Left lung (tissue), 14 donors: Measurements from ENCODE around the gene ZNF329. TPM values are rescaled to one million over a fixed set of nuclear protein-coding genes. Genes with fewer than 3 reads are reported as not detected.

Experiments
- ATAC-seq: fragments of 200-7000 bp; cut with Tn5 transposase; one replicate; pipeline ENCODE4 v1.9.1; 2020; ENCODE audit warnings: moderate library complexity
- DNase-seq, 4 donors: peaks; one replicate each; pipeline ENCODE4 v3.0.0-alpha.2; 2013 to 2020
- H3K27ac ChIP-seq, 2 donors: fragments of 200-600 bp; sonication (generic) in 1 of 2; one replicate each; pipeline versions ENCODE4 v1.5.0 to v1.8.0; 2020 to 2021
- H3K27me3 ChIP-seq, 2 donors: fragments of 200-600 bp; sonication (generic) in 1 of 2; one replicate each; pipeline versions ENCODE4 v1.5.0 to v1.8.0; 2020 to 2021
- H3K36me3 ChIP-seq, 2 donors: fragments of 200-600 bp; sonication (generic) in 1 of 2; one replicate each; pipeline versions ENCODE4 v1.5.0 to v1.8.0; 2020 to 2021
- H3K4me1 ChIP-seq, 2 donors: fragments of 200-600 bp; one replicate each; pipeline ENCODE4 v1.8.0; 2021
- H3K4me3 ChIP-seq, 2 donors: fragments of 200-600 bp; sonication (generic) in 1 of 2; one replicate each; pipeline versions ENCODE4 v1.5.0 to v1.8.0; 2020 to 2021; ENCODE audit warnings: mild to moderate bottlenecking in 1 of 2
- H3K9me3 ChIP-seq, 2 donors: fragments of 200-600 bp; sonication (generic) in 1 of 2; one replicate each; pipeline versions ENCODE4 v1.5.0 to v1.8.0; 2020 to 2021
- intact Hi-C, 2 donors: fragments of 100-400 bp; cut with DNase I; formaldehyde crosslinking; loops; one replicate each; pipeline versions ENCODE4 v1.11.2 to v1.14.2; 2022
- long read RNA-seq, 12 donors: library from polyadenylated mRNA in 2 of 12; unstranded in 2 of 12; transcript quantifications; one replicate each; pipeline ENCODE4 v2.0.0 and lab custom pipeline, GENCODE V29; 2019 to 2026
- polyA plus RNA-seq, 6 donors: library from polyadenylated mRNA; unstranded; fragments of 120-200 nt; gene quantifications; one replicate each; pipeline ENCODE4 v1.2.1, GENCODE V29; 2013; ENCODE audit not compliant: insufficient read length in 6 of 6
- total RNA-seq, 2 donors: library from RNA; stranded (reverse); fragmentation: NEBNext Ultra II Directional; extraction: Animal tissue kit (Norgen Biotek cat#: 25700); gene quantifications; one replicate each; pipeline ENCODE4 v1.2.1, GENCODE V29; 2021
- TF ChIP-seq, protein P1 (sequence below), 2 donors: fragments of 200-600 bp; sonication (generic) in 1 of 2; IDR thresholded peaks; one replicate each; pipeline versions ENCODE4 v1.5.0 to v1.8.0; 2021; ENCODE audit warnings: antibody characterized with exemption in 2 of 2
- donor health status: DM: no; HTN: yes; CAD: no.
- donor health status: DM: no; HTN: no; CAD: no.

Gene ZNF329
- total RNA-seq (10 to 100 TPM in 1 of 2 donors, 1 to 10 TPM in 1; 7.9 to 11.7 TPM), polyA plus RNA-seq (10 to 100 TPM; 19.6 to 22.9 (median 21.0) TPM)
- long read RNA-seq, donor 1, partial matches to known transcripts, result 0 of 3 reads
- long read RNA-seq, donor 1, other reads (novel, unspliced or antisense), result 0 of 3 reads
- long read RNA-seq, donor 2, partial matches to known transcripts, result 0 of 1 reads
- long read RNA-seq, donor 2, other reads (novel, unspliced or antisense), result 0 of 1 reads
- long read RNA-seq, donor 3, partial matches to known transcripts, result 0 of 2 reads
- long read RNA-seq, donor 3, other reads (novel, unspliced or antisense), result 0 of 2 reads
- long read RNA-seq, donor 4, partial matches to known transcripts, result 0 of 5 reads
- long read RNA-seq, donor 4, other reads (novel, unspliced or antisense), result 5 of 5 reads
- long read RNA-seq, donor 5, partial matches to known transcripts, result 0 of 1 reads
- long read RNA-seq, donor 5, other reads (novel, unspliced or antisense), result 0 of 1 reads
- long read RNA-seq, donor 6, partial matches to known transcripts, result 0 of 1 reads
- long read RNA-seq, donor 6, other reads (novel, unspliced or antisense), result 0 of 1 reads
- long read RNA-seq, donor 7, partial matches to known transcripts, result 0 of 2 reads
- long read RNA-seq, donor 7, other reads (novel, unspliced or antisense), result 0 of 2 reads
- long read RNA-seq, donor 8, partial matches to known transcripts, result 0 of 1 reads
- long read RNA-seq, donor 8, other reads (novel, unspliced or antisense), result 0 of 1 reads
- long read RNA-seq, donor 9, result 0 reads
- long read RNA-seq, donor 10, partial matches to known transcripts, result 0 of 2 reads
- long read RNA-seq, donor 10, other reads (novel, unspliced or antisense), result 2 of 2 reads
- long read RNA-seq, donor 11, result 0 reads
- long read RNA-seq, donor 12, partial matches to known transcripts, result 0 of 1 reads
- long read RNA-seq, donor 12, other reads (novel, unspliced or antisense), result 0 of 1 reads

- peak; percentile 66 for ATAC-seq
- peaks cover 7 to 23% of the 10 kb centered on the region in 2 donors for H3K4me1 ChIP-seq
- H3K27me3 ChIP-seq, result no peaks in the 10 kb centered on the region
- H3K36me3 ChIP-seq, result peaks cover 0 to 9% of the 10 kb centered on the region in 2 donors
- peak within 1 kb of the TSS; percentile 56 to 84 for H3K4me3 ChIP-seq
- intact Hi-C loops, result loop anchor here (10.0 kb wide), 1 partner anchor 126 kb away; no protein-coding TSS in a partner anchor
- peak; percentile 80 to 97 (median 91) for DNase-seq
- TF ChIP-seq, protein P1, sequence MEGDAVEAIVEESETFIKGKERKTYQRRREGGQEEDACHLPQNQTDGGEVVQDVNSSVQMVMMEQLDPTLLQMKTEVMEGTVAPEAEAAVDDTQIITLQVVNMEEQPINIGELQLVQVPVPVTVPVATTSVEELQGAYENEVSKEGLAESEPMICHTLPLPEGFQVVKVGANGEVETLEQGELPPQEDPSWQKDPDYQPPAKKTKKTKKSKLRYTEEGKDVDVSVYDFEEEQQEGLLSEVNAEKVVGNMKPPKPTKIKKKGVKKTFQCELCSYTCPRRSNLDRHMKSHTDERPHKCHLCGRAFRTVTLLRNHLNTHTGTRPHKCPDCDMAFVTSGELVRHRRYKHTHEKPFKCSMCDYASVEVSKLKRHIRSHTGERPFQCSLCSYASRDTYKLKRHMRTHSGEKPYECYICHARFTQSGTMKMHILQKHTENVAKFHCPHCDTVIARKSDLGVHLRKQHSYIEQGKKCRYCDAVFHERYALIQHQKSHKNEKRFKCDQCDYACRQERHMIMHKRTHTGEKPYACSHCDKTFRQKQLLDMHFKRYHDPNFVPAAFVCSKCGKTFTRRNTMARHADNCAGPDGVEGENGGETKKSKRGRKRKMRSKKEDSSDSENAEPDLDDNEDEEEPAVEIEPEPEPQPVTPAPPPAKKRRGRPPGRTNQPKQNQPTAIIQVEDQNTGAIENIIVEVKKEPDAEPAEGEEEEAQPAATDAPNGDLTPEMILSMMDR (IDR thresholded peaks at IDR 0.05), result no peak
- peak within 1 kb of the TSS; percentile 47 to 84 for H3K27ac ChIP-seq
- peaks cover 0 to 35% of the 10 kb centered on the region in 2 donors for H3K9me3 ChIP-seq
Measured at GRCh38 chr19:58150328-58150921, at the start of gene ZNF329. Gene ZNF329, minus strand, starts transcription at chr19:58150789. Its CDS starts 21,286 bp downstream, at chr19:58129503.

- Histone ChIP-seq H3K36me3 (peaks cover 6 to 100% of the 10 kb centered on the region in 2 donors), H3K9me3 (peaks cover 31 to 100% of the 10 kb centered on the region in 2 donors), H3K4me1 (no peaks in the 10 kb centered on the region), H3K27ac (no peak overlapping the region), H3K27me3 (no peaks in the 10 kb centered on the region), H3K4me3 (no peak overlapping the region)
- ATAC-seq, result no peak
- DNase-seq, result no peak
- intact Hi-C loops, result no loop called here
- TF ChIP-seq, protein P1 (IDR thresholded peaks at IDR 0.05), result no peak
Measured at GRCh38 chr19:58196901-58197616, 46.5 kb upstream of the ZNF329 start.

GRCh38 chr19:58183817-58184215, 33.2 kb upstream of the ZNF329 start:
- DNase-seq (no peak), ATAC-seq (no peak)
- Histone ChIP-seq H3K4me1 (peaks cover 0 to 11% of the 10 kb centered on the region in 2 donors), H3K36me3 (peaks cover 0 to 75% of the 10 kb centered on the region in 2 donors), H3K27ac (peak overlapping the region; percentile 98 to 99), H3K4me3 (peak overlapping the region; percentile 71 to 92), H3K9me3 (peaks cover 7 to 92% of the 10 kb centered on the region in 2 donors), H3K27me3 (no peaks in the 10 kb centered on the region)
- TF ChIP-seq, protein P1 (IDR thresholded peaks at IDR 0.05), result no peak
- intact Hi-C loops, result no loop called here

GRCh38 chr19:58182989-58183816, 32.6 kb upstream of the ZNF329 start, which contains the start of gene ZNF274:
Gene ZNF274, plus strand, starts transcription at chr19:58183061. Its CDS starts 905 bp downstream, at chr19:58183966.
- H3K4me3 ChIP-seq, result peak within 1 kb of the TSS; percentile 71 to 92
- DNase-seq (peak; percentile 91 to 98 (median 95)), ATAC-seq (peak; percentile 97)
- H3K36me3 ChIP-seq, result peaks cover 0 to 75% of the 10 kb centered on the region in 2 donors
- peaks cover 0 to 11% of the 10 kb centered on the region in 2 donors for H3K4me1 ChIP-seq
- TF ChIP-seq, protein P1 (IDR thresholded peaks at IDR 0.05), result no peak
- H3K27me3 ChIP-seq, result no peaks in the 10 kb centered on the region
- intact Hi-C loops, result no loop called here
- peaks cover 7 to 92% of the 10 kb centered on the region in 2 donors for H3K9me3 ChIP-seq
- H3K27ac ChIP-seq, result peak within 1 kb of the TSS; percentile 98 to 99
